ENCODE results near the gene SLC35A1.
A peak's percentile ranks its signal among the peaks of the same experiment; 100 is the strongest.

The SLC35A1 gene

GRCh38 chr6:87472525-87473418, at the start of gene SLC35A1:
Gene SLC35A1 (plus strand): TSS chr6:87472974. CDS start chr6:87473004, 30 bp downstream.
- CTCF ChIA-PET, result interaction anchor here (1.3 kb wide), 1 partner anchor 79 kb away, joined by 3 read pairs; no protein-coding TSS in a partner anchor
- H3K4me3 ChIP-seq (ENCODE audit: low read depth, low read length), result peak within 1 kb of the TSS; percentile 94
- peak; percentile 7 for DNase-seq (ENCODE audit: low read depth, low spot score)
- POLR2A ChIA-PET, result no interaction called here
- TF ChIP-seq CTCF (IDR thresholded peaks at IDR 0.05; ENCODE audit: insufficient read depth, low read length, missing control alignments), result peak; percentile 9

- no peak overlapping the region for H3K4me3 ChIP-seq (ENCODE audit: low read depth, low read length)
- ChIA-PET POLR2A (no interaction called here), CTCF (no interaction called here)
- no peak for TF ChIP-seq CTCF (IDR thresholded peaks at IDR 0.05; ENCODE audit: insufficient read depth, low read length, missing control alignments)
- no peak for DNase-seq (ENCODE audit: low read depth, low spot score)
Observed at GRCh38 chr6:87426789-87427188, 46.0 kb upstream of the SLC35A1 start.

- no peak overlapping the region for H3K4me3 ChIP-seq (ENCODE audit: low read depth, low read length)
- no peak for TF ChIP-seq CTCF (IDR thresholded peaks at IDR 0.05; ENCODE audit: insufficient read depth, low read length, missing control alignments)
- ChIA-PET POLR2A (no interaction called here), CTCF (interaction anchor here (0.9 kb wide), 1 partner anchor 363 kb away, joined by 3 read pairs; no protein-coding TSS in a partner anchor)
- DNase-seq (ENCODE audit: low read depth, low spot score), result no peak
Observed at GRCh38 chr6:87430499-87430898, 42.3 kb upstream of the SLC35A1 start.

GRCh38 chr6:87431263-87431662, 41.5 kb upstream of the SLC35A1 start:
- ChIA-PET POLR2A (no interaction called here), CTCF (no interaction called here)
- no peak for DNase-seq (ENCODE audit: low read depth, low spot score)
- no peak for TF ChIP-seq CTCF (IDR thresholded peaks at IDR 0.05; ENCODE audit: insufficient read depth, low read length, missing control alignments)
- H3K4me3 ChIP-seq (ENCODE audit: low read depth, low read length), result no peak overlapping the region

GRCh38 chr6:87436435-87436834, 36.3 kb upstream of the SLC35A1 start:
- POLR2A ChIA-PET, result no interaction called here

More at GRCh38 chr6:87436435-87436834, 36.3 kb upstream of the SLC35A1 start:
- CTCF ChIA-PET, result no interaction called here
- no peak for DNase-seq (ENCODE audit: low read depth, low spot score)
- TF ChIP-seq CTCF (IDR thresholded peaks at IDR 0.05; ENCODE audit: insufficient read depth, low read length, missing control alignments), result no peak
- H3K4me3 ChIP-seq (ENCODE audit: low read depth, low read length), result no peak overlapping the region
